CD4-positive, alpha-beta T cell treated with Interleukin-17A for 4 hours (primary cell): ENCODE results near the gene CACNB4.
A peak's percentile ranks its signal among the peaks of the same experiment; 100 is the strongest.

Source experiments
- DNase-seq: peaks from one replicate; pipeline ENCODE4 v3.0.0-alpha.2; 2020; ENCODE audit warnings: mixed read lengths

The CACNB4 gene

DNA sequence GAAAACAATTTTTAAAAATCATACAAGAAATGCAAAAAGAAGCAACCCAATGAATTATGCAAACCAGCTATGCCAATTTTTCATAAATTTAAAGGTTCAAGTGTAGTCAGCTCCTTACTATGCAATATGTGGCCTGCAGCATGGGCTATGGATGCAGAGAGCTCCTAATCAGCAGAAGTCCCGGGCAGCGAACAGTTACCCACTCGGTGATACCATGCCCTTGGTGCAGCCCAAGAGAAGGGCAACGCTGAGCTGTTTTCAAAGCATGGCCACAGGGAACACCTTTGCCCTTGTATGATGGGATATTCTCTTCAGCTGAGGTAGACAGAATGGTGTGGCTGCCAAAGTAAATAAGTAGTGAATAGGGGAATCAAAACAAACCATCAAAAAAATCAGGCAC is 253.4 kb downstream of the CACNB4 start:
- DNase-seq = no peak

- DNase-seq = no peak
Observed at GRCh38 chr2:151844211-151844896, 254.5 kb downstream of the CACNB4 start.

DNA sequence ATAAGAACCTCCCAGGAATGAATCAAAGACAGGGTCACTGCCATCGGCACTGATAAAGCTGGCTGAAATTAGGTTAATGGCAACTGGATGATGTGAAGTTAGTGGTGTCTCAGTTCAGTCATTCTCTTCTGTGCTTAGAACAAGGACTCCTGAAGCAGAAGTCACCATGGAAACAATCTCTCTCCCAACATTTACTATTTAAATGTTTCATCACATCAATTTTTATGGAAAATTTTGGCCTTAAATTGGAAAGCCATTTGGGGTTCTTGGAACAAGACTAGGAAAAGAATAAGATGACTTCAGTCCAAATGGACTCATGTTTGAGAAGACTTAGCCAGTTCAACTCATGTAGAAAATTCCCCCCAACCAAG is 255.2 kb downstream of the CACNB4 start:
- DNase-seq = no peak

- no peak for DNase-seq
Observed at GRCh38 chr2:151842830-151843690, 255.8 kb downstream of the CACNB4 start.

DNA sequence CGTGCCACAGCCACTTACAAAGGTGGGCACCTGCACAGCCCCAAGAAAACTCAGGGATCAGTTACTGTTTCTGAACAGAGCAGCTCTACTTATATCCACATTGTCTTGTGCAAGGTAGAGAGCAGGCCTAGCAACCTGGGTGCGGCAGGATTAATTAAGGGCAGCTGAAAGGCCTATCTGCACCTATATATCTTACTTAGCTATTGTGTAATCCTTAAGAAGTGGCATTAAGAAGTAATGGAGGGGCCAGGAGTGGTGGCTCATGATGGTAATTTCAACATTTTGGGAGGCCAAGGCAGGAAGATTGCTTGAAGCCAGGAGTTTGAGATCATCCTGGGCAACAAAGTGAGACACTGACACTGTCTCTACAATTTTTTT is 257.8 kb downstream of the CACNB4 start:
- no peak for DNase-seq

- DNase-seq = no peak
Observed at GRCh38 chr2:151840216-151841046, 258.4 kb downstream of the CACNB4 start.

- no peak for DNase-seq
Observed at GRCh38 chr2:151837926-151838325, 260.9 kb downstream of the CACNB4 start.

DNA sequence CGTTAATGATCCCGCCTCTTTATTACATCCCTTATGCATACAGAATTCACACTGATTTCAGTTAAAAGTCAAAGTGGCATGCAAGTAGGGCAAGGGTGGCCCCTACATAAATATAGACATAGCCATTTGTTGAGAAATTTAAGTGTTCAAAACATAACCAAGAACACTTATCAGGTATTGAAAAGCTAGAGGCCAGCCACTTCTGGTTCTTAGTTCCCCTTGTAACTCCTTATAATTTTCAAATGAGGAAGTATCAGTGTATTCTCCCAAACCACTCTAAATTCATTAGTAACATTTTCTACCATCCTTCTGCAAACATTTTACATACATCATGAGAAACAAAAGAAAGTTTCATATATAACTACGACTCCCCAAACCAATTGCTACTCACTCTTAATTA is 264.9 kb downstream of the CACNB4 start:
- no peak for DNase-seq

- DNase-seq = no peak
Observed at GRCh38 chr2:151830961-151831360, 267.9 kb downstream of the CACNB4 start.

DNA sequence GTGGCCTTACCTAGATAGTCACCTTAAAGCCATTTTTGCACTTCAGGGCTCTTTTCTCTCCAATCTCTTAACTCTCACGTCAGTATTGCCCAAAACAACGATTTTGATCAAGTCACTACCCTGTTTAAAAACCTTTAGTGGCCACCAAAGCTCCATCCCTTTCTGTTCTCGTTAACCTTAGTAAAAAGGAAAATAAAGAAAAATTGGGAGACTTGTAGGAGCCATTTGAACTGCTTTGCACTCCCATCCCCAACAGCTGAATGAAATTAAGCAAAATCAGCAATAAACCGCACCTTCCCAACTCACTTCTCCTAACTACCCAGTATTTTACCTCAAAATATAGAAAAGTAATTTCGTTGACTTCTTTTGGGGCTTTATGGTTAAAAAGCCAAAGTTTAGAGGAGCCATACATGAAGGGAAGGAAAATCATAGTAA is 269.9 kb downstream of the CACNB4 start:
- no peak for DNase-seq

DNA sequence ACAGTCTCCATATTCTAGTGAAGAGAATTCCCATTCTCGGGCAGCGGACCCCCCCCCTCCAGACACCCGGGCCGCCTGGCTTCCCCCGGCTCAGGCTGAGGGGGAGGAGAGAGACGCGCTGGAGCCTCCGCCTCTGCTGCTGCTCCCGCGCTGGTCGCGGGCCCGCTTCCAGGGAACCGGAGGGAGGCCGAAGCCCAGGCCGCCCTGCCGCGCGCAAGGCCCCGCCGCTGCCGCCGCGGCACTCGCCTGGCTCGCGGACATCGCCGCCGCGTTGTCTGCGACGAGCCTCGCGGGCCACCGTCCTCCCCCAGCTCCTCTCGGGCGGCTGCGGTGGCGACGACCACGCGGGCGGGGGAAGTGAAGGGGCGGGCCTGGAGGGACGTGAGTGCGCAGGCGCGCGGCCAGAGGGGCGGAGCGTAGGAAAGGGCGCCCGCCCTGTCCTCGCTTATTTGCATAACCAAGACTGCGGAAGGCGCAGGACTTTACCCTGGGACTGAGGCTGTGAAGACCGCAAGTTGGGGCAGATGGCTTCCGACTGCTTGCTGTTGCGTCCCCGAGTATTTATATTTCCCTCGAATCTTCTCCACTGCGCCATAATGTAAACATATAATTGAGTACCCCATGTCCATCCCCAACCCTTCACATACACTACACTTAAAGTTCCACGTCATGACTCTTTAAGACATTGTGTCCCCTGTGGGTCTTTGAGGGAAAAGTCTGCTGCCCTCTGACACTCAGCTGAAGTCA is 270.5 kb downstream of the CACNB4 start, which contains the start of gene ARL5A:
Gene ARL5A (minus strand): TSS at position 279 of the 747 bp plus-strand sequence. CDS start 245 bp downstream, at position 34.
- DNase-seq = peak; percentile 96

DNA sequence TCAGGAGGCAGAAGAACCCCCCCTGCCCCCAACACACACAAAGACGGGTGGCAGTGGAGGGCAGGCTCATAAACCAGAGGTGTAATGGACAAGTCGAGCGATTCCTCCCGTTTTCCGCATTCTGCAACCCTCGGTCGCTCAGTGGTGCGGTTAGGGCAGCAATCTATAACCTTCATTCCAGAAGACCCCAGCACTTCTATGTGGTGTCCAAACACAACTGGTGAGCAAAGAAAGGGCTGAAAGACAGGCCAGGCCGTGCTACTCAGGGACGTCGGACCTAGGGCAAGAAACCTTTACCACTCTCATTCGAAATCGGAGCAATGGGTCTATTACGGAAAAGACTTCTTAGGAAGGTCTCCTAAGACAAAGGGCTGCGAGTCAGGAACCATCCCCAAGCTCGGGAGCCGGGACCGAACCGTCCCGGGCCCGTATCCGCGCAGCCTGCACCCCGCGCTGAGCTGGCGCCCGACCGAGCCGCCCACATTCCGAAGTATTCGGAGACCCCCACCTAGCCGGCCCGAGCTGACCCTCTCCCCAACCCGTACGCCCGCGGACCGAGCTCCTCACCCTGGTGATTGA is 271.2 kb downstream of the CACNB4 start:
- peak; percentile 32 for DNase-seq

GRCh38 chr2:151826737-151827157 is 272.1 kb downstream of the CACNB4 start:
- no peak for DNase-seq

GRCh38 chr2:151824886-151825285 is 274.0 kb downstream of the CACNB4 start:
- DNase-seq = no peak

DNA sequence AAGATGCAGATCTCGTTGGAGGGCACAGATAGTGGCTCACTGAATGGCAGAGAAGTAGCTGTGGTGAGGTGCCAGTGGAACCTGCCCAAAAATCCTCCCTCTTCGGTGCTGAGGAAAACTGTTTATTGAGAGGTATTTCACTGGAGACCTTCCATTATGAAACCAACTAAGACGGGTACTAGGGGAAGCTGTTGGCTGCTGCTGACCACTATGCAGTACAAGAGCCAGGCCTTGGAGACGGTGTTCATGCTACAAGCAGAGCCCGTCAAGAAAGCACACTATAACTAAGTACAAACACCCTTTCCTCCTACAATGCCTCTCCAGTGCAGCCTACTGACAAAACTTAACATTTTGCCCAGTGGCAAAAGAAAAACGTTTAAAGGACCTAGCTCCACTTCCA is 275.2 kb downstream of the CACNB4 start:
- no peak for DNase-seq

DNA sequence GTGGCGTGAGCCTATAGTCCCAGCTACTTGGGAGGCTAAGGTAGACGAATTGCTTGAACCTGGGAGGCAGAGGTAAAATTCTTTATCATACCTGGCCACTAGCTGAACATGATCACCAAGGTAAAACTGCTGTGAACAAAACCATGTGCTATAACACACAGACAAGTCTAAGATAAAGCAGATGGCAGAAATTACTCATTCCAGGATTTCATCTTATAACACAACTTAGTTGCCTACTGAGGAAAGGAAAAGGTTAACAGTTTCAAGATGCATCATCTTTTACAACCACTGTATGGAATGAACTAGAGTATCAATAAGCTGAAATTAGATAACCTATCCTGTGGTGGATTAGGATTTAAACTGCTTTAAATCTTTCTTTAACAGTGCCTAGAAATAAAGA is 278.9 kb downstream of the CACNB4 start:
- DNase-seq = no peak

DNA sequence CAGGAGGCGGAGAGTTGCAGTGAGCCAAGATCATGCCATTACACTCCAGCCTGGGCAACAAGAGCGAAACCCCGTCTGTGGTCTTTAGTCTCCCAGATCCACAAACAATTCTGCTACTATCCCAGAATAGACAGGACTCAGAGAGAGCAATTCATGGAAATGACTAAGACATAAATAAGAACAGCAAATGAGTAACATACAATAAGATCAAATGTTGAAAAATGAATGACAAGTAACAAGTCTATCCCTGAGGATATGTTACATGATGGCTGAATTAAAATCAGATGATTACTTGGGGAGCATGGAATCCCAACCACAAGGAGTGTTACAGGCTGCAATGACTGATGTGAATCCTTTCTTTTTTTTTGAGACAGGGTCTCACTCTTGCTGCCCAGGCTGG is 280.9 kb downstream of the CACNB4 start:
- no peak for DNase-seq

DNA sequence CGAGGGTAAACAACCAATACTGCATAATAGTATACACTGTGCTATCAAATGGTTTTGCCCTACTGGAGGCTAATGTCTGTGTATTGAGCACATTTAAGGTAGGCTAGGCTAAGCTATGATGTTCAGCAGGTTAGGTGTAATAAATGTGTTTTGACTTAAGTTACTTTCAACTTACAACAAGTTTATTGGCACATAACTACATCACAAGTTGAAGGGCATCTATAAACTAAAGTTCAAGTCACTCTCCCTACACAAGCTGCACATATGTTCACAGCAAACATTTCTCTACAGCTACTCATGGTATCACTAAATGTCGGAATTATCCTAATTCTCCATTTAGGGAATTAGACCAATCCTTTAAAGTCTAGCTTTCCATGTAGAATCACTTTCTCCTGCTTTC is 282.0 kb downstream of the CACNB4 start:
- DNase-seq = no peak

DNA sequence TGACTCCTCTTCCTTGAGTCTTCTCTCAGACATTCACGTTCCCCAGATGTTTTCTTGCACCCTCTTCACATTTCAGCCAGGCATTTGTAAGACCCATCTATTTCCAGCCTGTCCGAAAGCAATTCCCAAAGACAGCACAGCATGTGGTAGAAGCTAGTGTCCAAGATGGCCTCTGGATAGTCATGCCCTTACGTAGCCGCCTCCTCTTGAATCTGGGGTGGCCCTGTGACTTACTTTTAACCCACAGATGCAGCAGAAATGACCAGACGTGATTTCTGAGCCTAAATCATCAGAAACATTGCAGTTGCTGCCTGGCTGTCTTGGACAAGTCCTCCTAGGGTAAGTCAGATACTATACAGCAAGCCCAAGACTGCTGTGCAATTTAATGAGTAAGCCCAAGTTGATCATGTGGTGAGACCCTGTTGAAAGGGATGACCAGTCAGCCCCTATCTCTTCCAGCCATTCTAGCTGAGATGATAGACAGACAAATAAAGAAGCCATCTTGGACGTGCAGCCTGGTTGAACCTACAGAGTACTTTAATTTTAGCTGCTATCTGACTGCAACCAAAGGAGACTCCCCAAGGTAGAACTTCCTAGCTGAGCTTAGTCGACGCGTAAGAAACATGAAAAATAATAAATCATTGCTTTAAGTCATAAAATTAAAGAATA is 282.9 kb downstream of the CACNB4 start:
- no peak for DNase-seq

DNA sequence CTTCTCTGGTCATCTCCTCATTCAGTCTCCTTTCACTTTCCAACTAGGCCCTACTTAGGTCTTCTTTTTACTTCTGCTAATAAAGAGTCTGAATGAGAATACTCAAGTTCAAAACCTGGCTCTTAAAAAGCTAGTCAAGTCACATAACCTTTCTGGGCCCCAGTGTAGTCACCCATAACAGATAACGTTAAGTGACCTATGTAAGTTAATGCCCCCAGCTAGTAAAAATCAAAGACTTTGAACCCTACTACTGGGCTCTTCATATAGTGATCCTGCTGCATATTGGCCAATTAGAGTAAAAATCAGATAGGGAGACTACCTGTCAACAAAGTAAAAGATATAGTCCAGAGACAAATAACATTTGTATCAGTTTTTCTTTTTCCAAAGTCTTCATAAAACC is 288.4 kb downstream of the CACNB4 start:
- no peak for DNase-seq

- DNase-seq = no peak
Observed at GRCh38 chr2:151809073-151809383, 289.8 kb downstream of the CACNB4 start.
